H1 (cell line): Measurements from ENCODE around the gene APOC3. TPM values are rescaled to one million over a fixed set of nuclear protein-coding genes. Genes with fewer than 3 reads are reported as not detected.

ENCODE experiments used
- CREB1 ChIP-seq: IDR thresholded peaks from 2 replicates; pipeline ENCODE4 v1.6.1; 2012; ENCODE audit warnings: inconsistent platforms
- POLR2AphosphoS5 ChIP-seq: IDR thresholded peaks from 2 replicates; pipeline ENCODE4 v1.6.1; 2011; ENCODE audit warnings: low read depth, low read length
- RAD21 ChIP-seq, 2 experiments: IDR thresholded peaks in 1 of 2; conservative IDR thresholded peaks in 1 of 2; 2 replicates each; pipeline ENCODE4 v1.6.1; 2011; ENCODE audit warnings: low read depth in 2 of 2, low read length in 2 of 2, improper control_type of control experiment in 1 of 2, inconsistent platforms in 1 of 2, mild to moderate bottlenecking in 1 of 2, moderate library complexity in 1 of 2
- RBBP5 ChIP-seq: IDR thresholded peaks from 2 replicates; pipeline ENCODE4 v1.7.1; 2012; ENCODE audit warnings: low read depth, mild to moderate bottlenecking, inconsistent platforms, low read length, moderate library complexity, borderline replicate concordance
- SIRT6 ChIP-seq: IDR thresholded peaks from one replicate; pipeline ENCODE4 v1.7.1; 2012; ENCODE audit warnings: low read length, inconsistent platforms
- TAF1 ChIP-seq: IDR thresholded peaks from 2 replicates; pipeline ENCODE4 v1.6.1; 2011; ENCODE audit warnings: mild to moderate bottlenecking, low read depth, low read length
- TBP ChIP-seq: IDR thresholded peaks from 2 replicates; pipeline ENCODE4 v1.6.1; 2011; ENCODE audit warnings: low read depth, low read length, improper control_type of control experiment
- polyA plus RNA-seq, 7 experiments: library from polyadenylated mRNA; depleted of rRNA in 3 of 7; stranded (reverse) in 5 of 7; unstranded in 2 of 7; fragments of >200 nt in 5 of 7; fragments of 200-250 nt in 2 of 7; gene quantifications; 1 replicate in 5 of 7; 2 replicates in 1 of 7; 4 replicates in 1 of 7; pipeline versions ENCODE4 v1.2.1 to v1.2.3, GENCODE V29; 2011 to 2013; ENCODE audit warnings: missing spikeins in 2 of 7, mixed read lengths in 2 of 7
- total RNA-seq: library from RNA; stranded (reverse); fragmentation: NEBNext Ultra II Directional; extraction: Animal tissue kit (Norgen Biotek cat#: 25700); gene quantifications from 2 replicates; pipeline ENCODE4 v1.2.1, GENCODE V29; 2021
- TF ChIP-seq, protein P1 (sequence below): fragments of 300-600 bp; sonication (generic); IDR thresholded peaks from 2 replicates; pipeline ENCODE4 v1.7.1; 2012; ENCODE audit warnings: low read length, moderate library complexity, mild to moderate bottlenecking, inconsistent platforms; ENCODE audit not compliant: insufficient replicate concordance
- TF ChIP-seq, protein P2 (sequence below): IDR thresholded peaks from 2 replicates; pipeline ENCODE4 v1.6.1; 2011; ENCODE audit warnings: low read length, improper control_type of control experiment

The APOC3 gene
- total and polyA plus RNA-seq, 2 of the 8 experiments (the other 6 are each of a cell fraction or from before 2014, with no cell fraction given), result not detected

DNA sequence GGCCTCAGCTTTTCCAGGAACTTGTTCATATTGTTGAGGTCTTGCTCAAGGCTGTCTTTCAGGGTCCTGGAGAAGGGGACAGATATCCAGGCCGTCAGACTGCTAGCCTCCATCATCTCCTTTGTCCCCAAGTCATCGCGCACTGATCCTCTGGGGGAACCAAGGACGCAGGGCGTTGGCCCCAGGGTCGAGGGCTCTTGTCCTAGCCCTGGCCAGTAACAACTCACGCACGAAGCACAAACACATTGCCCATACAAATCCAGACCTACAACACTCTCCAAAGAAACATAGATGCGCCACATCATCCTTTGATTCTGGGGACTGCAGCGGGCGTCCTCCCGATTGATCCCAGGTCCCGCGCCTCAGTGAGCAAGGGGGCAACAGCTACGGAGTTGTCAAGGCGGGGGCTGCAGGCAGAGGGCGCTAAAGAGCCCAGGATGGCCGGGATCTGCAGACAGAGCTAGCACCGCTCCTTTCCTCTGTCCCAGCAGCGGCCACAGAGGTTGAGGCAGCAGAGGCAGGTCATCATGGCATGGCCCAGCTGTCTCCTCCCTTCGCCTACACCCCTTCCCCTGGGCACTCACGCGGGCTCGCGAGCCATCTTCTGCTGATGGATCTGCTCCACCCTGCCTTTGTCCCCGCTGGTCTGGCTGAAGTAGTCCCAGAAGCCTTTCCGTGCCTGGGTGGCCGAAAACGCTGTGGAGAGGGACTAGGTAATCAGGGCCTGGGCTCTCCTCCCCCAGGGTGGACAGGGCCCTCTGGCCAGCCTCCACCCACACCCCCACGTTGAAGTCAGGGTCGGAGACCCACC, 38.5 kb upstream of the APOC3 start (continued):
- TF ChIP-seq, protein P1, sequence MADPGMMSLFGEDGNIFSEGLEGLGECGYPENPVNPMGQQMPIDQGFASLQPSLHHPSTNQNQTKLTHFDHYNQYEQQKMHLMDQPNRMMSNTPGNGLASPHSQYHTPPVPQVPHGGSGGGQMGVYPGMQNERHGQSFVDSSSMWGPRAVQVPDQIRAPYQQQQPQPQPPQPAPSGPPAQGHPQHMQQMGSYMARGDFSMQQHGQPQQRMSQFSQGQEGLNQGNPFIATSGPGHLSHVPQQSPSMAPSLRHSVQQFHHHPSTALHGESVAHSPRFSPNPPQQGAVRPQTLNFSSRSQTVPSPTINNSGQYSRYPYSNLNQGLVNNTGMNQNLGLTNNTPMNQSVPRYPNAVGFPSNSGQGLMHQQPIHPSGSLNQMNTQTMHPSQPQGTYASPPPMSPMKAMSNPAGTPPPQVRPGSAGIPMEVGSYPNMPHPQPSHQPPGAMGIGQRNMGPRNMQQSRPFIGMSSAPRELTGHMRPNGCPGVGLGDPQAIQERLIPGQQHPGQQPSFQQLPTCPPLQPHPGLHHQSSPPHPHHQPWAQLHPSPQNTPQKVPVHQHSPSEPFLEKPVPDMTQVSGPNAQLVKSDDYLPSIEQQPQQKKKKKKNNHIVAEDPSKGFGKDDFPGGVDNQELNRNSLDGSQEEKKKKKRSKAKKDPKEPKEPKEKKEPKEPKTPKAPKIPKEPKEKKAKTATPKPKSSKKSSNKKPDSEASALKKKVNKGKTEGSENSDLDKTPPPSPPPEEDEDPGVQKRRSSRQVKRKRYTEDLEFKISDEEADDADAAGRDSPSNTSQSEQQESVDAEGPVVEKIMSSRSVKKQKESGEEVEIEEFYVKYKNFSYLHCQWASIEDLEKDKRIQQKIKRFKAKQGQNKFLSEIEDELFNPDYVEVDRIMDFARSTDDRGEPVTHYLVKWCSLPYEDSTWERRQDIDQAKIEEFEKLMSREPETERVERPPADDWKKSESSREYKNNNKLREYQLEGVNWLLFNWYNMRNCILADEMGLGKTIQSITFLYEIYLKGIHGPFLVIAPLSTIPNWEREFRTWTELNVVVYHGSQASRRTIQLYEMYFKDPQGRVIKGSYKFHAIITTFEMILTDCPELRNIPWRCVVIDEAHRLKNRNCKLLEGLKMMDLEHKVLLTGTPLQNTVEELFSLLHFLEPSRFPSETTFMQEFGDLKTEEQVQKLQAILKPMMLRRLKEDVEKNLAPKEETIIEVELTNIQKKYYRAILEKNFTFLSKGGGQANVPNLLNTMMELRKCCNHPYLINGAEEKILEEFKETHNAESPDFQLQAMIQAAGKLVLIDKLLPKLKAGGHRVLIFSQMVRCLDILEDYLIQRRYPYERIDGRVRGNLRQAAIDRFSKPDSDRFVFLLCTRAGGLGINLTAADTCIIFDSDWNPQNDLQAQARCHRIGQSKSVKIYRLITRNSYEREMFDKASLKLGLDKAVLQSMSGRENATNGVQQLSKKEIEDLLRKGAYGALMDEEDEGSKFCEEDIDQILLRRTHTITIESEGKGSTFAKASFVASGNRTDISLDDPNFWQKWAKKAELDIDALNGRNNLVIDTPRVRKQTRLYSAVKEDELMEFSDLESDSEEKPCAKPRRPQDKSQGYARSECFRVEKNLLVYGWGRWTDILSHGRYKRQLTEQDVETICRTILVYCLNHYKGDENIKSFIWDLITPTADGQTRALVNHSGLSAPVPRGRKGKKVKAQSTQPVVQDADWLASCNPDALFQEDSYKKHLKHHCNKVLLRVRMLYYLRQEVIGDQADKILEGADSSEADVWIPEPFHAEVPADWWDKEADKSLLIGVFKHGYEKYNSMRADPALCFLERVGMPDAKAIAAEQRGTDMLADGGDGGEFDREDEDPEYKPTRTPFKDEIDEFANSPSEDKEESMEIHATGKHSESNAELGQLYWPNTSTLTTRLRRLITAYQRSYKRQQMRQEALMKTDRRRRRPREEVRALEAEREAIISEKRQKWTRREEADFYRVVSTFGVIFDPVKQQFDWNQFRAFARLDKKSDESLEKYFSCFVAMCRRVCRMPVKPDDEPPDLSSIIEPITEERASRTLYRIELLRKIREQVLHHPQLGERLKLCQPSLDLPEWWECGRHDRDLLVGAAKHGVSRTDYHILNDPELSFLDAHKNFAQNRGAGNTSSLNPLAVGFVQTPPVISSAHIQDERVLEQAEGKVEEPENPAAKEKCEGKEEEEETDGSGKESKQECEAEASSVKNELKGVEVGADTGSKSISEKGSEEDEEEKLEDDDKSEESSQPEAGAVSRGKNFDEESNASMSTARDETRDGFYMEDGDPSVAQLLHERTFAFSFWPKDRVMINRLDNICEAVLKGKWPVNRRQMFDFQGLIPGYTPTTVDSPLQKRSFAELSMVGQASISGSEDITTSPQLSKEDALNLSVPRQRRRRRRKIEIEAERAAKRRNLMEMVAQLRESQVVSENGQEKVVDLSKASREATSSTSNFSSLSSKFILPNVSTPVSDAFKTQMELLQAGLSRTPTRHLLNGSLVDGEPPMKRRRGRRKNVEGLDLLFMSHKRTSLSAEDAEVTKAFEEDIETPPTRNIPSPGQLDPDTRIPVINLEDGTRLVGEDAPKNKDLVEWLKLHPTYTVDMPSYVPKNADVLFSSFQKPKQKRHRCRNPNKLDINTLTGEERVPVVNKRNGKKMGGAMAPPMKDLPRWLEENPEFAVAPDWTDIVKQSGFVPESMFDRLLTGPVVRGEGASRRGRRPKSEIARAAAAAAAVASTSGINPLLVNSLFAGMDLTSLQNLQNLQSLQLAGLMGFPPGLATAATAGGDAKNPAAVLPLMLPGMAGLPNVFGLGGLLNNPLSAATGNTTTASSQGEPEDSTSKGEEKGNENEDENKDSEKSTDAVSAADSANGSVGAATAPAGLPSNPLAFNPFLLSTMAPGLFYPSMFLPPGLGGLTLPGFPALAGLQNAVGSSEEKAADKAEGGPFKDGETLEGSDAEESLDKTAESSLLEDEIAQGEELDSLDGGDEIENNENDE, result no peak
- TF ChIP-seq TAF1, result 0 out of 2 replicates have a peak, but pooled peaks have one; percentile 29
- no peak for TF ChIP-seq SIRT6
- TF ChIP-seq CREB1, result peak; percentile 67
- no peak for TF ChIP-seq RBBP5
- 0 out of 2 replicates have a peak, but pooled peaks have one; percentile 29 for TF ChIP-seq TBP
- TF ChIP-seq POLR2AphosphoS5, result peak; percentile 40; the same call in 1 of the 2 replicates
- TF ChIP-seq, protein P2, sequence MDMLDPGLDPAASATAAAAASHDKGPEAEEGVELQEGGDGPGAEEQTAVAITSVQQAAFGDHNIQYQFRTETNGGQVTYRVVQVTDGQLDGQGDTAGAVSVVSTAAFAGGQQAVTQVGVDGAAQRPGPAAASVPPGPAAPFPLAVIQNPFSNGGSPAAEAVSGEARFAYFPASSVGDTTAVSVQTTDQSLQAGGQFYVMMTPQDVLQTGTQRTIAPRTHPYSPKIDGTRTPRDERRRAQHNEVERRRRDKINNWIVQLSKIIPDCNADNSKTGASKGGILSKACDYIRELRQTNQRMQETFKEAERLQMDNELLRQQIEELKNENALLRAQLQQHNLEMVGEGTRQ, result no peak
- peak; percentile 87 to 88 for TF ChIP-seq RAD21 (IDR thresholded peaks at IDR 0.05 in 1 of 2, conservative IDR thresholded peaks at IDR 0.05 in 1 of 2; ENCODE audit: low read depth in 2 of 2, low read length in 2 of 2)
